CD4-positive, alpha-beta T cell treated with Interleukin-4 for 1 hour (primary cell): ENCODE measurements around the gene EYS.

Source experiments
- DNase-seq, 2 donors: peaks; one replicate each; pipeline ENCODE4 v3.0.0-alpha.2; 2020 to 2022

EYS gene

DNA sequence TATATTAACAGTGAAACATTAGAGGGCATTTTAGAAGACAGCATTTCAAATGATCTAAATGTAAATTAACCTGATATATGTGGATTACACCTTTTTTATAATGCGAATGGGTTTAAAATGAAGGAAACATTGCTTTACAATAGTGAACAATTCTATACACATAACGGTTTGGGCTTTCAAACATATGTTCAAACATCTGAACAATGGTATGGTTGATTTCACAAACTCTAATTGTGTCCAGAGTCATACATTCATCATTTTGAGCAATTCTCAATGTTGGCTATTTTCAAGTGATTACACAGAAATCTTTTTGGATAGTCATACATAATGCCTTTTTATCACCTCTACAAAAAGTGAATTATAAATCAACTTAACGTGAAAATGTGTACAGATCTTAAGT is 1493.3 kb downstream of the EYS start:
- no peak for DNase-seq

DNA sequence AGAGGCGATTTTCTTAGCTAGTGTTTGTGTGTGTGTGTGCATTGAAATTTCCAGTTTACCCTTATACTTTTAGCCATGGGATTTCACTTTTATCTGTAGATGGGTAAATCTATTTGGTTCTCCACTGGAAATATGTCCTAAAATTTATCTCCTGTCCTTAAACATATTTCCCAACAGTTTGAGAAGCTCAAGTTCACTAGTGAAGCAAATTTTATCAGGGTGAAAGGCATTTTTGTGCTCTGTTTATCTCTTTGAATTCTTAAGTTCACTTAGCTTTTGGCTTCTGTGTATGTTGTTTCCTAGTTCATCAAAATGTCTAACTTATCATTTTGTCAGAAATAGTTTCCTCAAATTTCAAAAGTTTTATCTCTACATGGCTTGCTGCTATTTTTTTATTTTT is 1509.8 kb downstream of the EYS start:
- DNase-seq = no peak

DNA sequence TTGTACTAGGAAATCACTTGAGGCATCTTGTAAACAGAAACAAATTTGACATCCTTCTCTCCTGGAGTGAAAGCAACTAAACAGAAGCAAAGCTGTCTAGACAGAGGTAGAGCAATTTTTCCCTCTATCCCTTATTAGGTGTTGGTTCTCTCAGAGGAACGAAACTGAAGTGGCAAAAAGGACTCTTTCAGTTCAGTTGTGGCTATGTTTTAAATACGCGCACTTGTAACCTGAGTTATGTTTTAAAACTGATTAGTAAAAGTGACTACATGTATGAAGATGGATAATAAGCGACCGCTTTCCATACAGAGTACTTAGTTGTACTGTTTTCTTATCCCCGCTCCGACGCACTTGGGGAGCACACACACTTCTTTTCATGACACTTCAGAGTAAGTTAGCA is 1520.4 kb downstream of the EYS start:
- no peak for DNase-seq

DNA sequence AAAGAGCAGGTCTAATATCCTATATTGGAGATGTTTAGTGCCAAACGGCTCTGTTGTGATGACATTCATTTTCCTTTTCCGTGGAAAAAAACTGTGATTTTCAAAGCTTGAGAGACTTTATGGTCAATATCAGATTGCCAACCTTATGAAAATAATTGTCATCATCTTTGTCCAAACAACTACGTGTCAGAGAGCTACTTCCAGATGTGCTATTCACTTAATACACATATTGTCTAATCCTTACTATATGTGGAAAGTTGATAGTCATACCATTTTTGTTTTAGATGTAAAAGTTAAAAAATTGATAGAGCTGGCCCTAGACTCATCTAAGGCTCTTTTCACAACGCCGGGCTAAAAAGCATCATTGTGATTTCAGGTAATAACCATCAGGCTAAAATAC is 1521.4 kb downstream of the EYS start:
- DNase-seq = no peak

DNA sequence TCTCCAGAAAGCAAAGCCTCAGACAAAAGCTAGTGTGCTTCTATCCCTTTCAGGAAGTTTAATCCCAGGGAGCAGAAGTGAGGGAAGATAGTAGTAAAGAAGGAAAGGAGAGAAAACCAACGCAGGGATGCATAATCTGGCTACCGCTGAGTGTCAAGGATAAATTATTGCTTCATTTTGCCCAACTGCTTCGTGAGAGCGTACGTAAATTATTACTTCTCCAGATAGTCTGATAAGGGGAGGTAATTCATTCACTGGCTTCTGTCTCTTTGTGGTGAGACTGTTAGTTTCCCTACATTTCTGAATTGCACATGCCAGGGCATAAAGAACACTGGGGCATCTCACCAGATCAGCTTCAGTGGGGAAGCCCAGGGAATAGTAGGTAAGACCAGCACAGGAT is 1531.7 kb downstream of the EYS start:
- DNase-seq = no peak

DNA sequence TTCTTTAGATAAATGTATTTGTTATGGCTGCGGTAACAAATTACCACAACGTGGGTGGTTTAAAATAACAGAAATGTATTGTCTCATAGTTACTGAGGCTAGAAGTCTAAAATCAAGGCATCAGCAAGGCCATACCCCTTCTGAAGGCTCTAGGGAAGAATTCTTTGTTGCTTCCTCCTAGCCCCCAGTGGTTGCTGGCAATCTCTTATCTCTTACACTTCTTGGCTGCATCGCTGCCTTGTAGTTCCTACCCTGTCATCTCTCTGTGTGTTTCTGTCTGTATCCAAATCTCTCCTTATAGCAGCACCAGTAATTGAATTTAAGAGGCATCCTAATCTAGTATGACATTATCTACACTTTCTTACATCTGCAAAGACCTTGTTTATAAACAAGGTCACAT is 1536.7 kb downstream of the EYS start:
- DNase-seq = no peak

DNA sequence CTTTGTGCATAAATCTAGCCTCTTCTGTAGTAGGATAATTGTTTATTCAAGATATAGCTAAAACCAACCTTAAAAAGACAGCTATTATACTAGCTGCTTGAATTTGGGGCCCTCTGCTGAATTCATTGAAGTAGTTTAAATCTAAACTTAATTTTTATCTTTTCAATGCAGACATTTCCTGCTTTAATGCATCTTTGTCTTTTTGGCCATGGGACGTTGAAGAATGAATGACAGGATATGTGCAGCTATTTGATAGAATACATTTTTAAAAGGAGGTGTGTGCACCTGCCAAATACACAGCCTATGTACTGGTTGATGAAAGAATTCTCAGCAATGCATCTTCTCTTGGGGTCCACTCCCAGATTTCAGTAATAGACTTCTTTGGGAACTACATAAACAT is 1546.5 kb downstream of the EYS start:
- DNase-seq = no peak

DNA sequence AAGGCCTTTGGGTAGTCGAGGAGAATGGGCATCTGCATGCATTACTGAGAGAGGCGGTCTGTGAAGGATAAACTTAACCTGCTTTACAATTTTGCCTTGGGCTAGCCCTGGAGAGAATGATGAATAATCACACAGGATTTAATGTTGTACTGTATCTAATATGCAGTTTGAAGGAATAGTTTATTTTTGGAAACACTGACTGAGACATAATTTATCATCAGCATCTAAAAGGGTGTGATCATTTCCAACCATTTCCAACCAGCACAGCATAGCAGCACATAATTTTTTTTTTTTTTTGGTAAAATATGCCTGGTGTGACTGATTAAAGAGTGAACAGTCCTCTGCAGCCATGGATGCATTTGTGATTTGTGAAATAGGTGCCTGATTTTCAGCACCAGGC is 1552.0 kb downstream of the EYS start:
- no peak for DNase-seq

DNA sequence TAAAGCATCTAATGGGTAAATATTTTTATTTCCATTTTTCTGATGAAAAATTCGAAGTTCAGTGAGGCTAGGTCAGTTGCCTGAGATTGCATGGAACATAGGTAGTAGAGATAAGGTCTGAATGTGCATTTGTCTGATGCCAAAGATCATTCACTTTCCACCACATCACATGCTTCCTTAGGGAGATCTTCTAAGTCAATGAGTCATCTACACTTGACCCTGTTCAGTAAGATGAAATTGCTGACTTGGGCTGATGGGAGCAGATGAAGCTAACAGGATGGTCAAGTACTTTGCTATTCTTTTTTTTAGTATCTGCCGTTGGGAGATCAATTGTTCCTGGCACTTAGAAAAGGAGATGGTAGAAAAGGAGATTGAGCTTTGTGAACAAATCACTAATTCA is 1560.2 kb downstream of the EYS start:
- no peak for DNase-seq

DNA sequence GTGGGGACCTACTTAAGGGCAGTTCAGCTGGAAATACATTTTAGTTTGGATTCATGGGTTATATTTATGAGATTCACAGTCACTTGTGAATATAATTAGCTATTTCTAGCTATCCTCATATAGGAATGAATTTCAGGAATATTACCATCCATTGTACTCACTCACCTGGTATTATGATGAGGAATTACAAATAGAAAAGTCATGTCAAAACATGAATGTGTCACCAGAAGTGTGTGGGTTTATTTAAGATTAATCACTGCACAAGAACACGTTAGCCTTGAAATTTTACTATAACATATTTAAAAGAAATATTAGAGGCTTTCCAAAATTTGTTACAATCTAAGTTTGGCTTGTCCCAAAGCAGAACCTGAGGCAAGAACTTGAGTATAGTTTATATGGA is 1560.9 kb downstream of the EYS start:
- DNase-seq = no peak

DNA sequence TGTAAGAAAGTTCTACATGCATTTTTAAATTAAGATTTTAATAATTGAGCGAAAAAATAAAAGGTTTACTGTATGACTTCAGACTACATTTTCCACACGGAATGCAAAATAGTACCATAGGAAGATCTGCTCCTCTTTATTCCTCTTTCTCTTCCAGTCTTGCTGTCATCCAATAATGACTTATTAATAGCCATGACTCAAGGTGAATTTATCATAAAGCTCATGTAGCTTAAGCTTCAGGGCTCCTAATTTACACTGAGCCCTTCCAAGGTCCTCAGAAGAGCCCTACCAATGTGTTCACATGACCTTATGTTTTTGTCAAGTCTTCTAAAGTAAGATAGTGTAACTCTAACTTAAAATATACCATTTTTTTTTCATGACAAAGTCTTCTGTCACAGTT is 1561.4 kb downstream of the EYS start:
- no peak for DNase-seq

DNA sequence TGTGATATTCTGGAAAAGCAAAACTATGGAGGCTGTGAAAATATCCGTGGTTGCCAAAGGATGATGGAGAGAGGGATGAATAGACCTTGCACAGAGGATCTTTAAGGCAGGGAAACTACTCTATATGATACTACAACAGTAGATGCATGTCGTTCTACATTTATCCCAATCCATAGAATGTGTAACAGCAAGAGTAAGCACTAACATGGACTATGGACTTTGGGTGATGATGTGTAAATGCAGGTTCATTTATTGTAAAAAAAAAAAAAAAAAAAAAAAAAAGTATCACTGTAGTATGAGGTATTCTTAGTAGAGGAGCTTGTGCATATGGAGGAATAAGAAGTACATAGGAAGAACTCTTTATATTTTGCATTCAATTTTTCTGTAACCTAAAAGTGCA is 1563.9 kb downstream of the EYS start:
- DNase-seq = no peak

DNA sequence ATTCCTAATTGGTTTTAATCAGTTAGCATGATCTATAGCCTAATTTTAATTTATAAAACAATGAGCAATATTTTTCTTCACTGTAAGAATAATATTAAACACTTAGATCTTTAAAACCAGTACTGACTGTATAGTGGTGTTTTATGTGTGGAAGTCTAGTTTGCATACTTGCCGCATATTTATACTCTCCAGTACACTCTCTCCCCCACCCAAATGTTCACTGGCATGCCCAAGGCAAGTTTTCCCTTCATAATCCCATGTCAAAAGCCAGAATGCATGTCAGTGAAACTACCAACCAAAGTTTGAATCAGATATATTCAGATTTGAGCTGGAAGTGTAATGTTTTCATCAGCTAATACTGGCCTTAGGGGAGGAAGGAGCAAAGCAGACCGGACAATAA is 1565.3 kb downstream of the EYS start:
- DNase-seq = no peak

DNA sequence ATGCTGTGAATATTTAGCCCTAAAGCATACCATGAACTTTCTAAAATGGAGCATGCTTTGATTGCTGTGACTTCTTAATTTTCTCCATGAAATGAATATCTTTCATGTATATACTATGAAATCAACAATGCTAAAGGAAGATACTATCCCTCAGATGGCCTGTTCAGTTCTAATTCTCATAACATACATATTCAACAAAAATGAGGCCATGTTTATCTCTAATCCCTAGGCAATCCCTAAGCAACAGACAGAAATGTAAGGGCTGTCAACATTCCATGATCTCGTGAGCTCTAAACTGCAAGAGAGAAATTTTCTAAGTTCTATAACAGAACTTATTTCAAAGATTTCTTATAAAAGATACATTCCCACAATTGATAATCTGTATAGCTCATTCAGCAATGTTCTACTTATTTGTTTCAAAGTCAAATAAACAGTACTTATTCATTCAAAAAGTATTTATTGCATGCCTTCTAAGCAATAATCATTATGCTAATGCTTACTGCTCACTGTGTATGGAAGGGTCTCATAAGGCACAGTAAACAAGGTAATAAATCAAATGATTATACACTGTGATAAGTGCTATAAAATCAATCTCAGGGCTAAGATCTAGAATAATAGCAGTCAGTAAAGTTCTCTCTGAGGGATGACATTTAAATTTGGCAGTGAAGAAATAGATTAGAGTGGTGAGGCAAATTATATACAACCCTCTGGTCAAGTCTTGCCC is 1578.6 kb downstream of the EYS start:
- DNase-seq = no peak

DNA sequence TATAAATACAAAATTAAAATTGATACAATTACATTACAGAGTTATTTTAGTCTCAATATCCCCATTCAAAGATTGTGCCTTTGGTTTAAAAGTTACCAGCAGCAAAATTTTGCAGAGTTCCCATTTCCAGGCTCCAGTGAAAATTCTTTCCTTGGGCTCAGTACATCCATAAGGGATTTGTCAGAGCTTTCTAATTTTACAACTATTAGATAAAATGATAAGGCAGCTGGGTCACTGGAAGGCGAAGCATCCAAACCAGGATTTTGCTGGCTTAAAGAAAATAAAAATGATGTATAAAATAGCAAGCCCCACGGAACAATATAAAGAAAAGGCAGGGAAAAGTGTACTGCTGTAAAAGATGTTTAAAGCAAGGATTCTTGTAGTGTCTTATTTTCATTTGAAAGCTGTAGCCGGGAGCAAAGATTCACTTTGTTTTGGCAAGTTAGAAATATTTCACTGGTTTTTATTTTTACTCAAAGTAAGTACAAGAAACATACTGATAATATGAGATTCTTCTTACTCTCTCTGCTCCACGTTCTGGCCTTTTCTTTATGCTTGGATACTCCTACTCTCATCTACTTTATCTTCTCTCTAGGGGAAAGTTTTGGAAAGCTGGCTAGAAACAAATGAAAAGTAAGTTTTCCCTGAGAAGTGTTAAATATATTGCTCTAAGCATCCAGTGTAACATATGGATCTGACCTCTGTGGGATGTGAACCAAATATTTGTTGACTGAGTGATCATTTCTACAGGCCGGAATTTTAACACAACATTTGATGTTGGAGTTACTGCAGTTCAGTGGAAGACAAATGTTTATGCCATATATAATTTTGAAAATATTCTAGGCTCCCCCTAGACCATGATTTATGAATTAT is 1583.0 kb downstream of the EYS start:
- no peak for DNase-seq

DNA sequence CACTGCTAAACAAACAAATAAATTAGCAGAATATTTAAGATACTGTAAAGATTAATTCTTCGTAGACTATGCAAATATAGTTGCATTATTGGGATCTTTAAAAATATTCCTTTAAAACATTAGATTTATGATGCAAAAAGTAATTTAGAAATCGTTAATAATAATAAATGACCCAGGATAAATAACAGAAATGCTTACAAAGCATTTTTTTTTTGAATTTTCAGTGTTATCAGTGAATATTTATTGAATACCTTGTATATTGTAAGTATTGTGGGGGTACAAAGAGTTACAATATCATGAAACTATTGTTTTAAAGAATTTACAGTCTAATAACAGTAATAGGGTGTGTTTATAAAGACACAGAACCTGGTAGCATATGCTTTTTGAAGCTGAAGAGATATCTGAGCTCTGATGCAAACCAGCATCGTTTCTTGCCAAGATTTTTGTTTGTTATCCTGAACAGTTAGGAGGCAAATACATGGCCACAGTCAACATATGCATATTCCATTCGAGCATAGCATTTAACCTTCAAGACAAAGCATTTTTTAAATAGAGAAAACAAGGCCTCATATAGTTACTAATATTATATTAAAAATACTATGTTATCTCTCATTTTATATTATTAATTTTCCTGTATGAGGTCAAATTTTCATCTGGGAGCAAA is 1584.2 kb downstream of the EYS start:
- DNase-seq = no peak

DNA sequence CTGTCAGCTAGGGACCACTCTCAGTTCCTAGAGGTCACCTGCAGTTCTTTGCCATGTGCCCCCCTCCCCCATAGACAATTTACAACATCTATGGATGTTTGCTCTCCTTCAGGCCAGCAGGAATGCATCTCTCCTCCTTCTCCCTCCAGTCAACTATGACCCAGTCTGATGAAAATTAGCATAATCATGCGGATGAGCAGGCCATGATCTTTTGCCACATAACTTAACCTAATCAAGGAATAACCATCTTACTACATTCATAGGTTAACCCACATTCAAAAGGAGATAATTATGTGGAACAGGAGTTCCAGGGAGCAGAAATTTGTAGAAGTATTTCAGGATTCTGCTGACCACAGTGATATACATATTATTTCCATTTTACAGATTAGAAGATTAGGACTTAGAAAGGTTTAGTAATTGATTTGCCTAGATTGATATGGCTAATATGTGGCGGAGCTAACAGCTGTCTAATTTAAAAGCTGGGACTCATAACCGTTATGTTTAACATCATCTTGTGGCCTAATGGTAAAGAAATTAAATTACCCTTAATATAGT is 1585.9 kb downstream of the EYS start:
- no peak for DNase-seq

DNA sequence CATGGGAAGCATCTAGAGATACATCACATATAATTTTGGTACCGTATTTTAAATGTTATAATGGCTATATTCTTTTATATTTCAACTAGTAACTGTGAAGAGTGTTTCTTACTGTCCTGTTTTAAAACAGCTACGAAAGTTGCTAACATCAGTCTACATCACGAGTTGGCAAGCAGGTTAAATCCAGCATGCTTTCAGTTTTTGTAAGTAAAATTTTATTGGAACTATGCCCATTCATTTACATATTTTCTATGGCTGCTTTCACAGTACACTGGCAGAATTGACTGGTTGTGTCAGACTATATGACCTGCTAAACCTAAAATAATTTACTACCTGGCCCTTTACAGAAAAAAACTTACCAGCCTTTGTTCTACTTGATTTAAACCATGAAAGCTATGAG is 1593.3 kb downstream of the EYS start:
- DNase-seq = no peak

DNA sequence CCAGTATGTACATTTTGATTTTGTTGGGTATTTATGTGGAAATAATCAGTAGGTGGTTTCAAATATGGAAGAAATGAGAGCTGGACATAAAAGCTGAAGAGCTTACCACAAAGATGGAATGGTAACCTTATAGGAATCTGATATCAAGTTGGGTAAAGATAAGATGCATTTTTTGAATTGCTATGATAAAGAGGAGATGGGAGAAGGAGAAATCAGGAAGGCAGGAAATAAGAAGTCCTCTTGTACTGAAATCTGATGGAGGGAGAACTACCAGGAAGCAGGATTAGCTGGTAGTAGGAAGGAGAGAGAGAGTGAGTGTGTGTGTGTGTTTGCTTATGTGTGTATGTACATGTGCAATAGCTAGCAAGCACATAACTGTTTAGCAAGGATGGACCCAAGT is 1603.0 kb downstream of the EYS start:
- no peak for DNase-seq

DNA sequence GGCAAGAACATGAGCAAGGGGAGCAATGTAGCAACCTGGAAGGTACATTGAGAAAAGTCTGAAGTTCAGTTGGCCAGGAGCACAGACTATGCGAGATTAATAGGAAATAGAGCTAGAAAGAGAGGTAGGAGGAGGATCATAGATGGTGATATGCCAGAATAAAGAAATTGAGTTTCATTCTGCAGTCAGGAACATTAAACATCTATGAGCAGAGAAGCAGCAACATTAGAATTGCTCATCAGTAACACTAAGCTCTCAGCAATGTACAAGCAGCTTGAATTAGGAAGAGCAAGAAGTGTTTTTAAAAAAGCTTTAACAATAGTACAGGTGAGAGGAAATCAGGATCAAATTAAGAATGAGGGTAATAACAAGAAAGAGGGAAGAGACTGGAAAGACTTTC is 1603.5 kb downstream of the EYS start:
- no peak for DNase-seq

DNA sequence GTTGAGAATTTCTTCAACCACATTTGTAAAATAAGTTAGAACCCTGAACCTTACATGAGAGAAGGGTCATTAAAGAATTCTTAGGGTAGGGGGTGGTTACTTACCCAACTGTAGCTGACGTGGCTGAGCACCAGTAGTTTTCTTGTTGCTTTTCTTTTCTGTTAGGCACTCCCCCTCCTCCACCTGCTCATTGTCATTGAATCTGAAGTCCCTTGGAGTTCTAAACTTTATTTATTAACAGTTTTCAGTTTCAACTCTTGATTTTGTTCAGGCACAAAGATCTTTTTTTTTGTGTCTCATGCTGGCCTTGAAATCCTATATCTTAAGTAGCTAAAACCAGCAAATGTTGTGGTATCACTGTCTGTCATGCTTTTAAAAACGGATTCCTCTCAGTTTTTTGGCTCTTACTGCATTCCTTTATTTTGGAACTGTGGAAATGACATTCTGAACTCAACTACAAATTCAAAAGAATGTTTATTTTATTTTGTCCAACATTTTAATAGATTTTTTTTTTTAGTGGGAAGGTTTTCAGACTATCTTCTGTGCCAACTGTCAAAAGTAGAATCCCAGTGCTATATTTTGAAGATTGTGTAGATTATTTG is 1606.2 kb downstream of the EYS start:
- DNase-seq = no peak

DNA sequence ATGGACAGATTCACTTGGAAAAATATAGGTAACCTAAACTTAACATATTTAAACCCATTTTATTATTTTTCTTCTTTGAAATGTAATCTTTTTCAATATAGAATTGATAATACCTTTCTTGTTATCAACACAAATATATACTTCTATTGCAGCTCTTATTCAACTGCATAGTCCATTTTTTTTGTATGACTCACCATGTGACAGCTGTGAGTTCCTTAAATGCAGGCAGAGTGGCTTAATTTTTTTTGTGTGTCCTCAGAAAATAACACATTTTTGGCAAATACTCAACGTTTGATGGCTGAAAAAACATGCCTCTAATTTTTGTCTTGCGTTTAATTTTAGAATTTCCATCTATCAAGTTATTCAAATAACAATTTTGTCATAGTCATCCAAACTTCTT is 1616.7 kb downstream of the EYS start:
- no peak for DNase-seq

DNA sequence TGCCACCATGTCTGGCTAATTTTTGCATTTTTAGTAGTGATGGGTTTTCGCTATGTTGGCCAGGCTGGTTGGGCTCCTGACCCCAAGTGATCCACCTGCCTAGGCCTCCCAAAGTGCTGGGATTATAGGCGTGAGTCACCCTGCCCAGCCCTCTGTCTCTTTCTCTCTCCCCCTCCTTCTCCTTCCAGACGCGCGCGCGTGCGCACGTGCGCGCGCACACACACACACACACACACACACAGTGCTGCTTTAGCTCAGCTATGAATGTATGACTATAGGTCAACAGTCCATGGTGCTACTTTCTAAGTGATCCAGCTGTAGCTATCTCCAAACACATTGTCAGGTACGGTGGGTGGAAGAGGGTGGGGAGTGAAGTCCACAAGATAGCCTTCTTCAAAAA is 1621.9 kb downstream of the EYS start:
- no peak for DNase-seq
